ENCODE data around the gene TFAP2E.

TFAP2E gene

GRCh38 chr1:35557118-35557610, 15.9 kb upstream of the TFAP2E start, which contains the start of gene KIAA0319L:
Gene KIAA0319L, minus strand, starts transcription at chr1:35557403. Its CDS starts 2,912 bp downstream, at chr1:35554491.
- no peak for DNase-seq (ENCODE audit: low read depth)

GRCh38 chr1:35557611-35558373, 15.3 kb upstream of the TFAP2E start, which contains the start of gene NCDN:
Gene NCDN, plus strand, starts transcription at chr1:35557799. Its CDS starts 392 bp downstream, at chr1:35558191.
- peak; percentile 89 for DNase-seq (ENCODE audit: low read depth)

GRCh38 chr1:35558374-35559316, 14.5 kb upstream of the TFAP2E start:
- DNase-seq (ENCODE audit: low read depth), result no peak

- no peak for DNase-seq (ENCODE audit: low read depth)
Observed at GRCh38 chr1:35559317-35559944, 13.7 kb upstream of the TFAP2E start.

GRCh38 chr1:35560256-35561225, 12.6 kb upstream of the TFAP2E start:
- no peak for DNase-seq (ENCODE audit: low read depth)

GRCh38 chr1:35561297-35561971, 11.7 kb upstream of the TFAP2E start:
- DNase-seq (ENCODE audit: low read depth), result no peak

- no peak for DNase-seq (ENCODE audit: low read depth)
Observed at GRCh38 chr1:35561972-35562680, 11.0 kb upstream of the TFAP2E start.

- no peak for DNase-seq (ENCODE audit: low read depth)
Observed at GRCh38 chr1:35563166-35563565, 9.9 kb upstream of the TFAP2E start.

GRCh38 chr1:35564037-35564883, 8.9 kb upstream of the TFAP2E start:
- peak; percentile 72 for DNase-seq (ENCODE audit: low read depth)

GRCh38 chr1:35564884-35565741, 8.0 kb upstream of the TFAP2E start:
- no peak for DNase-seq (ENCODE audit: low read depth)

- no peak for DNase-seq (ENCODE audit: low read depth)
Observed at GRCh38 chr1:35565742-35566133, 7.4 kb upstream of the TFAP2E start.

- DNase-seq (ENCODE audit: low read depth), result no peak
Observed at GRCh38 chr1:35567947-35568558, 5.1 kb upstream of the TFAP2E start.

- DNase-seq (ENCODE audit: low read depth), result no peak
Observed at GRCh38 chr1:35568975-35569395, 4.1 kb upstream of the TFAP2E start.

- DNase-seq (ENCODE audit: low read depth), result no peak
Observed at GRCh38 chr1:35569936-35570335, 3.2 kb upstream of the TFAP2E start.

GRCh38 chr1:35570589-35571137, 2.5 kb upstream of the TFAP2E start:
- no peak for DNase-seq (ENCODE audit: low read depth)

- no peak for DNase-seq (ENCODE audit: low read depth)
Observed at GRCh38 chr1:35571263-35571662, 1.9 kb upstream of the TFAP2E start.

GRCh38 chr1:35572296-35572695, 818 bp upstream of the TFAP2E start:
- DNase-seq (ENCODE audit: low read depth), result no peak
